ENCODE results near the gene ZNF91.

- peak in 1 of 3 experiments; percentile 4 for TF ChIP-seq CTCF (optimal IDR thresholded peaks at IDR 0.05 in 1 of 3, IDR thresholded peaks at IDR 0.05 in 1 of 3, conservative IDR thresholded peaks at IDR 0.05 in 1 of 3; ENCODE audit: extremely low read depth in 1 of 3, insufficient read depth in 2 of 3, low read length in 3 of 3)
- TF ChIP-seq EZH2 (IDR thresholded peaks at IDR 0.05; ENCODE audit: low read length) = no peak
These were observed 49.4 kb downstream of the ZNF91 start for GRCh38 chr19:23345838-23346237.
